SU-DHL-6 (cell line): Measurements from ENCODE around the gene FMN1.

Experiments used
- H2AFZ ChIP-seq: fragments of 200-600 bp; sonication (generic); 2 replicates; pipeline ENCODE4 v1.6.1; 2014; ENCODE audit warnings: low read depth, mild to moderate bottlenecking, moderate library complexity, mixed read lengths, antibody characterized with exemption, low read length; ENCODE audit not compliant: severe bottlenecking
- H3F3A ChIP-seq: fragments of 200-600 bp; shearing (Covaris generic); 2 replicates; pipeline ENCODE4 v1.6.0; 2016; ENCODE audit warnings: antibody characterized with exemption, mild to moderate bottlenecking; ENCODE audit not compliant: insufficient read depth
- H3K27ac ChIP-seq: fragments of 200-600 bp; sonication (generic); 2 replicates; pipeline ENCODE4 v1.5.1; 2016; ENCODE audit warnings: low read depth, mild to moderate bottlenecking, low read length, moderate library complexity, mixed read lengths
- H3K27me3 ChIP-seq: fragments of 200-600 bp; sonication (generic), shearing (Covaris generic); 2 replicates; pipeline ENCODE4 v1.6.0; 2014; ENCODE audit warnings: mild to moderate bottlenecking, low read length
- H3K36me3 ChIP-seq: fragments of 200-600 bp; sonication (generic); 2 replicates; pipeline ENCODE4 v1.6.1; 2014; ENCODE audit warnings: mild to moderate bottlenecking, low read length, mixed read lengths
- H3K4me2 ChIP-seq: fragments of 300-600, 200-600 bp; shearing (Covaris generic), sonication (generic); 2 replicates; pipeline ENCODE4 v1.6.0; 2014; ENCODE audit warnings: low read length, low read depth, mild to moderate bottlenecking; ENCODE audit not compliant: poor library complexity, severe bottlenecking
- H3K4me3 ChIP-seq: fragments of 200-600 bp; sonication (generic); 2 replicates; pipeline ENCODE4 v1.5.1; 2014; ENCODE audit warnings: antibody characterized with exemption, low read length, mild to moderate bottlenecking, mixed read lengths; ENCODE audit not compliant: insufficient read depth, poor library complexity, severe bottlenecking
- H3K79me2 ChIP-seq: fragments of 200-600 bp; sonication (generic); 2 replicates; pipeline ENCODE4 v1.6.1; 2014; ENCODE audit warnings: mild to moderate bottlenecking, low read length, moderate library complexity; ENCODE audit not compliant: insufficient read depth
- H3K9ac ChIP-seq: fragments of 200-600 bp; sonication (generic); 2 replicates; pipeline ENCODE4 v1.7.0; 2014; ENCODE audit warnings: mild to moderate bottlenecking, low read length
- H3K9me2 ChIP-seq: fragments of 200-600 bp; sonication (generic); replicated peaks from 2 replicates; pipeline ENCODE4 v1.6.1; 2014; ENCODE audit warnings: low read length; ENCODE audit not compliant: insufficient read depth
- H3K9me3 ChIP-seq: fragments of 200-600 bp; sonication (generic); 2 replicates; pipeline ENCODE4 v1.6.1; 2014; ENCODE audit warnings: low read length, mixed read lengths; ENCODE audit not compliant: insufficient read depth
- H4K20me1 ChIP-seq: fragments of 200-600 bp; sonication (generic); 2 replicates; pipeline ENCODE4 v1.6.1; 2014; ENCODE audit warnings: low read depth, mild to moderate bottlenecking, antibody characterized with exemption, low read length, moderate library complexity, mixed read lengths
- CTCF ChIP-seq: fragments of 200-600 bp; sonication (generic); IDR thresholded peaks from one replicate; pipeline ENCODE4 v1.5.1; 2017; ENCODE audit warnings: antibody characterized with exemption, mild to moderate bottlenecking, low read length, moderate library complexity; ENCODE audit not compliant: insufficient read depth, poor library complexity, severe bottlenecking
- EZH2phosphoT487 ChIP-seq: fragments of 200-600 bp; sonication (generic), shearing (Covaris generic); conservative IDR thresholded peaks from 2 replicates; pipeline ENCODE4 v1.6.1; 2018; ENCODE audit warnings: mild to moderate bottlenecking, antibody characterized with exemption, low read length, moderate library complexity, mixed read lengths

The FMN1 gene

GRCh38 chr15:33046329-33046728, 148.2 kb downstream of the FMN1 start:
- Histone ChIP-seq H3K9ac (no peak overlapping the region), H2AFZ (no peak overlapping the region), H3K9me3 (peaks cover 21% of the 10 kb centered on the region; the same call in 1 of the 2 replicates), H3K9me2 (no peaks in the 10 kb centered on the region), H4K20me1 (no peaks in the 10 kb centered on the region), H3K27me3 (no peaks in the 10 kb centered on the region), H3K79me2 (no peaks in the 10 kb centered on the region), H3F3A (no peaks in the 10 kb centered on the region), H3K4me3 (no peak overlapping the region), H3K4me2 (no peak overlapping the region), H3K36me3 (no peaks in the 10 kb centered on the region), H3K27ac (no peak overlapping the region)
- TF ChIP-seq EZH2phosphoT487 (no peak), CTCF (no peak)

- H4K20me1 ChIP-seq, result no peaks in the 10 kb centered on the region
- H3K4me3 ChIP-seq, result no peak overlapping the region
- H3K79me2 ChIP-seq, result no peaks in the 10 kb centered on the region
- no peaks in the 10 kb centered on the region for H3F3A ChIP-seq
- H3K27ac ChIP-seq, result no peak overlapping the region
- H3K9me3 ChIP-seq, result peaks cover 21% of the 10 kb centered on the region; the same call in 1 of the 2 replicates
- H3K9ac ChIP-seq, result no peak overlapping the region
- H3K27me3 ChIP-seq, result no peaks in the 10 kb centered on the region
- TF ChIP-seq CTCF (no peak), EZH2phosphoT487 (no peak)
- H3K36me3 ChIP-seq, result no peaks in the 10 kb centered on the region
- H2AFZ ChIP-seq, result no peak overlapping the region
- no peaks in the 10 kb centered on the region for H3K9me2 ChIP-seq
- H3K4me2 ChIP-seq, result no peak overlapping the region
Observed at GRCh38 chr15:33045066-33045810, 149.3 kb downstream of the FMN1 start.

- Histone ChIP-seq H4K20me1 (no peaks in the 10 kb centered on the region), H3K9me2 (no peaks in the 10 kb centered on the region), H3K27ac (no peak overlapping the region), H3K27me3 (no peaks in the 10 kb centered on the region), H2AFZ (no peak overlapping the region), H3K36me3 (no peaks in the 10 kb centered on the region), H3K4me3 (no peak overlapping the region), H3K4me2 (no peak overlapping the region), H3F3A (no peaks in the 10 kb centered on the region), H3K9me3 (peaks cover 16% of the 10 kb centered on the region; the same call in 1 of the 2 replicates), H3K9ac (no peak overlapping the region), H3K79me2 (no peaks in the 10 kb centered on the region)
- TF ChIP-seq CTCF, result no peak
- no peak for TF ChIP-seq EZH2phosphoT487
Observed at GRCh38 chr15:33044598-33044997, 149.9 kb downstream of the FMN1 start.
